ENCODE results near the gene SRC. TPM values are rescaled to one million over a fixed set of nuclear protein-coding genes. Genes with fewer than 3 reads are reported as not detected.

SRC gene
- total and polyA plus RNA-seq, 2 of the 8 experiments (the other 6 are each of a cell fraction or from before 2014, with no cell fraction given): 27.6 to 28.8 TPM

GRCh38 chr20:37386505-37387251, 40.7 kb downstream of the SRC start:
- H4K5ac ChIP-seq (ENCODE audit: insufficient read length, low read depth, low read length): no peak overlapping the region
- peaks cover 1 to 2% of the 10 kb centered on the region in 2 experiments for H4K20me1 ChIP-seq (replicated peaks in 1 of 2; ENCODE audit: control insufficient read depth in 1 of 2, insufficient read depth in 2 of 2, low read length in 2 of 2)
- no peak overlapping the region for H2BK12ac ChIP-seq (ENCODE audit: low read depth, low read length)
- H2BK20ac ChIP-seq (ENCODE audit: low read length): no peak overlapping the region
- no peaks in the 10 kb centered on the region for H3K9me3 ChIP-seq (ENCODE audit: insufficient read depth in 2 of 2, low read depth in 1 of 2, low read length in 1 of 2)
- no peak overlapping the region for H2BK15ac ChIP-seq (ENCODE audit: low read length)
- no peak overlapping the region for H3K4ac ChIP-seq (replicated peaks; ENCODE audit: insufficient read length, low read depth, low read length)
- DNase-seq (ENCODE audit: low read depth in 1 of 2, low spot score in 2 of 2): no peak
- H3K4me3 ChIP-seq (ENCODE audit: extremely low read depth in 1 of 4, insufficient read depth in 2 of 4, low read depth in 3 of 4, low read length in 4 of 4): no peak overlapping the region
- H4K8ac ChIP-seq (ENCODE audit: extremely low read depth, insufficient read depth, low read length): no peak overlapping the region
- POLR2A ChIA-PET (ENCODE audit: partially characterized antibody): no interaction called here
- H3K23me2 ChIP-seq (ENCODE audit: low read depth, low read length): peaks cover 3% of the 10 kb centered on the region; the same call in 1 of the 2 replicates
- H2BK120ac ChIP-seq (replicated peaks; ENCODE audit: low read depth, low read length): no peak overlapping the region
- H3K14ac ChIP-seq (ENCODE audit: insufficient read length): no peak overlapping the region
- no peaks in the 10 kb centered on the region for H3K79me2 ChIP-seq (ENCODE audit: control insufficient read depth in 1 of 2, insufficient read depth in 2 of 2, low read length in 2 of 2)
- H2AFZ ChIP-seq (ENCODE audit: low read length): no peak overlapping the region
- no peak overlapping the region for H3K23ac ChIP-seq (ENCODE audit: insufficient read length)
- FAIRE-seq: no peak
- H3K36me3 ChIP-seq (ENCODE audit: control insufficient read depth in 2 of 4, insufficient read depth in 4 of 4, low read length in 3 of 4): peaks cover 0 to 10% (median 3%) of the 10 kb centered on the region in 4 experiments; a peak in 3 of 8 replicates
- CTCF ChIA-PET (ENCODE audit: partially characterized antibody): interaction anchor here (0.6 to 5.1 kb wide), 7 partner anchors 11 to 148 kb away, joined by 3 to 39 read pairs (median 13); no protein-coding TSS in a partner anchor
- H2BK5ac ChIP-seq (ENCODE audit: low read depth, low read length): no peak overlapping the region
- H3K27me3 ChIP-seq (replicated peaks in 1 of 4; ENCODE audit: control insufficient read depth in 3 of 4, extremely low read depth in 1 of 4, insufficient read depth in 3 of 4, low read length in 3 of 4): no peaks in the 10 kb centered on the region
- H2AK5ac ChIP-seq (ENCODE audit: low read depth, low read length): no peak overlapping the region
- no peak overlapping the region for H3K4me2 ChIP-seq (ENCODE audit: insufficient read depth in 1 of 2, low read depth in 2 of 2, low read length in 2 of 2)
- no peak for TF ChIP-seq RAD21 (IDR thresholded peaks at IDR 0.05 in 1 of 2, conservative IDR thresholded peaks at IDR 0.05 in 1 of 2; ENCODE audit: low read depth in 2 of 2, low read length in 2 of 2)
- no peak for TF ChIP-seq ATF3 (IDR thresholded peaks at IDR 0.05; ENCODE audit: insufficient read depth, low read depth, low read length)
- TF ChIP-seq SAP30 (IDR thresholded peaks at IDR 0.05; ENCODE audit: insufficient read depth, insufficient replicate concordance, low read length): no peak
- TF ChIP-seq JUND (IDR thresholded peaks at IDR 0.05; ENCODE audit: low read length): no peak
- no peak for TF ChIP-seq TAF7 (optimal IDR thresholded peaks at IDR 0.05; ENCODE audit: borderline replicate concordance, low read depth, low read length)
- TF ChIP-seq EGR1 (IDR thresholded peaks at IDR 0.05; ENCODE audit: borderline replicate concordance, low read depth, low read length): no peak
- no peak for TF ChIP-seq CREB1 (IDR thresholded peaks at IDR 0.05)
- peaks cover 0 to 1% (median 0%) of the 10 kb centered on the region in 4 experiments; a peak in 2 of 7 replicates for H3K4me1 ChIP-seq (replicated peaks in 1 of 4; ENCODE audit: control insufficient read depth in 3 of 4, insufficient read depth in 4 of 4, low read length in 3 of 4)
- WGBS, 2 experiments (ENCODE audit: extremely low coverage in 1 of 2, insufficient coverage in 1 of 2, insufficient read length in 1 of 2, insufficient replicate concordance in 2 of 2, low coverage in 1 of 2, low lambda C conversion rate in 2 of 2, missing lambda C conversion rate in 1 of 2): 93% methylated on average over 18 of the region's 20 CpGs; no CpG with 5 or more reads in 1 of the 2 experiments
- H3K56ac ChIP-seq (replicated peaks; ENCODE audit: insufficient read length, low read depth, low read length): no peak overlapping the region
- H3K18ac ChIP-seq (ENCODE audit: extremely low read depth, low read length): no peak overlapping the region
- no peak overlapping the region for H4K91ac ChIP-seq (replicated peaks; ENCODE audit: insufficient read length, low read length)
- H3K79me1 ChIP-seq (ENCODE audit: low read depth, low read length): peaks cover 2% of the 10 kb centered on the region; the same call in 1 of the 2 replicates
- H3K27ac ChIP-seq (ENCODE audit: low read depth, low read length): no peak overlapping the region
- H3K9ac ChIP-seq (replicated peaks in 1 of 4; ENCODE audit: extremely low read depth in 1 of 4, low read depth in 3 of 4, low read length in 3 of 4): no peak overlapping the region; a peak in 1 of 7 replicates

Measured in H1 (cell line).